NT2/D1 (cell line): ENCODE results near the gene MVP.

ENCODE experiments used
- YY1 ChIP-seq: IDR thresholded peaks from 2 replicates; pipeline ENCODE4 v1.6.1; 2011; ENCODE audit not compliant: insufficient read length, insufficient read depth
- ZNF274 ChIP-seq: IDR thresholded peaks from 2 replicates; pipeline ENCODE4 v1.6.1; 2011; ENCODE audit warnings: mild to moderate bottlenecking, low read depth, low read length

DNA sequence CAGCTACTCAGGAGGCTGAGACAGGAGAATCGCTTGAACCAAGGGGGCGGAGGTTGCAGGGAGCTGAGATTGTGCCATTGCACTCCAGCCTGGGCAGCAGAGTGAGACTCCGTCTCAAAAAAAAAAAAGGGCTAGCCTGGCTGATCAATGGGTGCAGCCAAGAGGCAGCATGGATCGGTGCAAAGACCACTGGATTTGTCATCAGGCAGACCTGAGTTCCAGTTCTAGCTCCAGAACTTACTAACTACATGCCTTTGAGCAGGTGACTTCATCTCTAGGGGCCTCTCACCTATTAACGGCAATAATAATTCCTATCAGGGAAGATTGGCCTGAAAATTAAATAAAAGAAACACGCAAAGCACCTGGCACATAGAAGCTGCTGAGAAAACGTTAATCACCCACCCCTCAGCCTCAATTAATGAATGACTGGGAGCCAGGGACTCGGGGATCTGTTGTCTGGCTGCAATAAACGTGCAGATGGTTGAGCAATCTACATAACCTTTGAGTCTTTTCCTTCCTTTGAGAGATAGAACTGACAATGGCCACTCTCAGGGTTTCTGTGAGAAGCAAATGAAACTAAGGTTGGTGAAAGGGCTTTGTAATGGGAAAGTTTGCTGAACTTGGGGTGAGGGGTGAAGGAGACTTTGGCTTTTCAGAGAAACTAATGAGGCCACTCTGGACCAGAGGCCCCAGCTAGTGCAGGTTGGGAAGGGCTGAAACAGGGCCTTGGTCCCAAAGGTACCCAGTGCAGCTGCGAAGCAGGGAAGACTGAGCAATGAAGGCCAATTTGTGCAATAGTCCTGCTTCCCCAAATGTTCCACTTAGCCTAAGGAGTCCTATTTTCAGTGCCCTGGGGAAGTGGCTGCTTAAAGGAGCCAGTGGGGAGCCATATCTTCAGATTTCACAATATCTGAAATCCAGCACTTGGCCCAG lies 71.5 kb downstream of the MVP start:
- TF ChIP-seq YY1 (no peak), ZNF274 (no peak)
